WTC11 (cell line): ENCODE data around the gene FEM1B. TPM values are rescaled to one million over a fixed set of nuclear protein-coding genes. Genes with fewer than 3 reads are reported as not detected.

Source experiments
- total RNA-seq: library from RNA; stranded (reverse); gene quantifications from 3 replicates; pipeline ENCODE4 v1.2.3, GENCODE V29; 2021

The FEM1B gene
- total RNA-seq, 1 experiment from 2014 or later, result 64.8 TPM

Other genes starting within 250 kb of the FEM1B start
- gene PIAS1, start 223.4 kb upstream of the FEM1B start, total RNA-seq, result 29.7 to 33.2 TPM (median 31.2 TPM) in 3 replicates
- 8.9 to 10.1 TPM (median 9.8 TPM) in 3 replicates for gene CALML4, start 72.4 kb upstream of the FEM1B start, total RNA-seq
- 50.2 to 52.2 TPM (median 50.8 TPM) in 3 replicates for gene CLN6, start 48.0 kb upstream of the FEM1B start, total RNA-seq
- 0.11 to 0.60 TPM (median 0.15 TPM) in 3 replicates for gene ITGA11, start 154.4 kb downstream of the FEM1B start, total RNA-seq